GM23248 (cell line): ENCODE results near the gene PEX10.

Experiments
- EZH2 ChIP-seq: fragments of 200-600 bp; sonication (generic); IDR thresholded peaks from 2 replicates; pipeline ENCODE4 v1.6.1; 2018; ENCODE audit warnings: antibody characterized with exemption, mild to moderate bottlenecking; ENCODE audit not compliant: insufficient read depth, poor library complexity, severe bottlenecking
- EZH2phosphoT487 ChIP-seq: fragments of 200-600 bp; sonication (generic); IDR thresholded peaks from 2 replicates; pipeline ENCODE4 v1.6.1; 2018; ENCODE audit warnings: antibody characterized with exemption, moderate library complexity, mild to moderate bottlenecking, low read depth; ENCODE audit not compliant: insufficient read depth

DNA sequence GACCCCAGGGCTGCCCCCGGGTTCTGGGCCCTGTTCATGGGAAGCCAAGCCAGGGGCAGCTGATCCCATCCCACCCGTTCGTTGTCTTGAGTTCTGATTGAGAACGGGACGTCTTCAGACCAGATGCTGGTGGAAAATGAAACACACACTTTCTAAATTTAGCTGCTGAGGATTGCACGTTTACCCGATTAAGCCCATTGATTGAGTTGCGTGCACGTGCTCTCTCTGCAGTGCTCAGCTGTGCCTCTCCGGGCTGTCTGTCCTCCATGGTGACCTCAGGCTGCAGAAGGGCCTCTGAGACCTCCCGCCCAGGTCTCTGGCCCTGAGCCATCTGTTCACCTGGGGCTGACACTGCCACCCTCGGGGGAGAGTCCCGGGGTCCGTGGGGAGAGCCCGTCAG, 27.0 kb upstream of the PEX10 start:
- TF ChIP-seq EZH2: no peak
- TF ChIP-seq EZH2phosphoT487: no peak
